Ovary (tissue), 3 donors: ENCODE data around the gene NDUFV1.

Source experiments
- EP300 ChIP-seq: sonication (generic); formaldehyde crosslinking; IDR thresholded peaks from one replicate; pipeline ENCODE4 v1.6.1; 2017; ENCODE audit warnings: antibody characterized with exemption
- POLR2A ChIP-seq: fragments of 450-650 bp; IDR thresholded peaks from one replicate; pipeline ENCODE4 v1.6.1; 2017; ENCODE audit warnings: antibody characterized with exemption, mild to moderate bottlenecking, moderate library complexity
- TF ChIP-seq, protein P1 (sequence below), 3 donors: fragments of 450-650 bp in 2 of 3; fragments of 200-600 bp in 1 of 3; IDR thresholded peaks; one replicate each; pipeline versions ENCODE4 v1.5.1 to v1.8.0; 2016 to 2022; ENCODE audit warnings: antibody characterized with exemption in 3 of 3, mild to moderate bottlenecking in 1 of 3
- donor health status: DM: no; HTN: no; CAD: no.

DNA sequence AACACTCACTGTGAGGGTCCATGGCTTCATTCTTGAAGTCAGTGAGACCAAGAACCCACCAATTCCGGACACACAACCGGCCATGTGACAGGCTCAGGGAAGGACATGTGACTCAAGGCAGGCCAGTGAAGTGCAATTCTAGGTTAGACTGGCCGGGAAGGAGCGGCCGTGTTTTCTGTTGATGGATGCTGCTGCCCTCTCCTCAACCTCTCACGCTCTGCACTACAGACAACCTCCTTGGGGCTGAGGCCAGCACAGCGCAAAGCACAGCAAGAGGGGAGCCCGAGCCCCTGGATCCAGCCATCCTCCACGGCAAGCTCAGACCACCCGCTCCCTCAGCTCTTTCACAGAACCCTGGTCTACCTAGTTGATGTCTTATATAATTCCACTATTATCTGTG, 20.2 kb downstream of the NDUFV1 start:
- TF ChIP-seq, protein P1, sequence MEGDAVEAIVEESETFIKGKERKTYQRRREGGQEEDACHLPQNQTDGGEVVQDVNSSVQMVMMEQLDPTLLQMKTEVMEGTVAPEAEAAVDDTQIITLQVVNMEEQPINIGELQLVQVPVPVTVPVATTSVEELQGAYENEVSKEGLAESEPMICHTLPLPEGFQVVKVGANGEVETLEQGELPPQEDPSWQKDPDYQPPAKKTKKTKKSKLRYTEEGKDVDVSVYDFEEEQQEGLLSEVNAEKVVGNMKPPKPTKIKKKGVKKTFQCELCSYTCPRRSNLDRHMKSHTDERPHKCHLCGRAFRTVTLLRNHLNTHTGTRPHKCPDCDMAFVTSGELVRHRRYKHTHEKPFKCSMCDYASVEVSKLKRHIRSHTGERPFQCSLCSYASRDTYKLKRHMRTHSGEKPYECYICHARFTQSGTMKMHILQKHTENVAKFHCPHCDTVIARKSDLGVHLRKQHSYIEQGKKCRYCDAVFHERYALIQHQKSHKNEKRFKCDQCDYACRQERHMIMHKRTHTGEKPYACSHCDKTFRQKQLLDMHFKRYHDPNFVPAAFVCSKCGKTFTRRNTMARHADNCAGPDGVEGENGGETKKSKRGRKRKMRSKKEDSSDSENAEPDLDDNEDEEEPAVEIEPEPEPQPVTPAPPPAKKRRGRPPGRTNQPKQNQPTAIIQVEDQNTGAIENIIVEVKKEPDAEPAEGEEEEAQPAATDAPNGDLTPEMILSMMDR (IDR thresholded peaks at IDR 0.05): no peak
- TF ChIP-seq EP300: no peak
- TF ChIP-seq POLR2A: no peak
